Subcutaneous abdominal adipose tissue (tissue), 5 donors: Measurements from ENCODE around the gene CYP19A1.

Source experiments
- H3K27ac ChIP-seq: one replicate; pipeline ENCODE4 v1.7.0; 2013; ENCODE audit warnings: low read depth, mild to moderate bottlenecking, inconsistent platforms, low read length, moderate library complexity
- H3K27me3 ChIP-seq, 5 donors: one replicate each; pipeline ENCODE4 v1.7.0; 2013; ENCODE audit warnings: low read length in 5 of 5, inconsistent platforms in 1 of 5; ENCODE audit not compliant: control insufficient read depth in 5 of 5, insufficient read depth in 4 of 5
- H3K36me3 ChIP-seq, 5 donors: one replicate each; pipeline ENCODE4 v1.7.0; 2013; ENCODE audit warnings: low read length in 5 of 5; ENCODE audit not compliant: control insufficient read depth in 5 of 5, insufficient read depth in 5 of 5
- H3K4me1 ChIP-seq, 5 donors: one replicate each; pipeline ENCODE4 v1.7.0; 2013; ENCODE audit warnings: low read length in 5 of 5, mild to moderate bottlenecking in 3 of 5, moderate library complexity in 1 of 5; ENCODE audit not compliant: control insufficient read depth in 5 of 5, insufficient read depth in 5 of 5
- H3K4me3 ChIP-seq, 5 donors: one replicate each; pipeline ENCODE4 v1.7.0; 2013; ENCODE audit warnings: low read length in 5 of 5, low read depth in 1 of 5
- H3K9ac ChIP-seq, 5 donors: one replicate each; pipeline ENCODE4 v1.7.0; 2013; ENCODE audit warnings: low read length in 5 of 5, mild to moderate bottlenecking in 4 of 5, moderate library complexity in 3 of 5
- H3K9me3 ChIP-seq, 5 donors: one replicate each; pipeline ENCODE4 v1.7.0; 2013; ENCODE audit warnings: low read length in 5 of 5; ENCODE audit not compliant: control insufficient read depth in 5 of 5
- donor health status: healthy.
- donor health status: healthy.
- donor health status: healthy.
- donor health status: healthy.
- donor health status: healthy.

CYP19A1 gene

GRCh38 chr15:51318382-51319150 is 19.8 kb downstream of the CYP19A1 start:
- Histone ChIP-seq H3K9me3 (no peaks in the 10 kb centered on the region), H3K4me1 (peaks cover 4 to 23% (median 18%) of the 10 kb centered on the region in 5 donors), H3K27me3 (no peaks in the 10 kb centered on the region), H3K36me3 (no peaks in the 10 kb centered on the region), H3K4me3 (no peak overlapping the region), H3K27ac (no peak overlapping the region), H3K9ac (no peak overlapping the region)

- Histone ChIP-seq H3K27ac (no peak overlapping the region), H3K36me3 (no peaks in the 10 kb centered on the region), H3K4me3 (no peak overlapping the region), H3K4me1 (peaks cover 0 to 5% (median 0%) of the 10 kb centered on the region in 5 donors), H3K9me3 (no peaks in the 10 kb centered on the region), H3K27me3 (no peaks in the 10 kb centered on the region), H3K9ac (no peak overlapping the region)
Measured at GRCh38 chr15:51316636-51317035, 21.8 kb downstream of the CYP19A1 start.

DNA sequence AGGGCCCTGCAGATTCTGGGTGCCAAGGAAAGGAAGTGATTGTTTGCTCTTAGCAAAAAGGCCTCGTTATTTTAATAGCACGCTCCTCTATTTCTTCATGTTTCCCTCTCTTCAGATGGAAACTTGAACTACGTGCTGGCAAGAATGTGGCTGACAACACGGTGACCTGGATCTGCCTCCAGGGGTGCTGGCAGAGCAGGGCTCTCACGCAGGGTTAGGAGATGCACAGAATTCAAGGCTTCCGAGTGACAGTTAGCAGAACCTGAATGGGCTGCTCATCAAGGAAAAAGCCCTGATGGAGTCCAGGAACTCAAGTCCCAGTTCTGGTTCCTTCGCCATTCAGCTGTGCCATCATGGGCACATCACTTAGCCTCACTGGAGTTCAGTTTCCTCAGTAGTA is 22.7 kb downstream of the CYP19A1 start:
- no peak overlapping the region for H3K4me3 ChIP-seq

GRCh38 chr15:51314391-51315337 is 23.7 kb downstream of the CYP19A1 start:
- Histone ChIP-seq H3K27ac (no peak overlapping the region), H3K4me3 (no peak overlapping the region), H3K36me3 (no peaks in the 10 kb centered on the region), H3K27me3 (no peaks in the 10 kb centered on the region), H3K4me1 (peaks cover 0 to 12% (median 0%) of the 10 kb centered on the region in 5 donors), H3K9ac (no peak overlapping the region), H3K9me3 (no peaks in the 10 kb centered on the region)

More for the DNA sequence above, 22.7 kb downstream of the CYP19A1 start:
- Histone ChIP-seq H3K9ac (no peak overlapping the region), H3K4me1 (peaks cover 0 to 5% (median 0%) of the 10 kb centered on the region in 5 donors), H3K27ac (no peak overlapping the region), H3K27me3 (no peaks in the 10 kb centered on the region), H3K36me3 (no peaks in the 10 kb centered on the region), H3K9me3 (no peaks in the 10 kb centered on the region)

GRCh38 chr15:51313644-51314280 is 24.6 kb downstream of the CYP19A1 start:
- Histone ChIP-seq H3K4me1 (peaks cover 0 to 16% (median 5%) of the 10 kb centered on the region in 5 donors), H3K4me3 (no peak overlapping the region), H3K9ac (no peak overlapping the region), H3K27me3 (no peaks in the 10 kb centered on the region), H3K36me3 (no peaks in the 10 kb centered on the region), H3K27ac (no peak overlapping the region), H3K9me3 (no peaks in the 10 kb centered on the region)

DNA sequence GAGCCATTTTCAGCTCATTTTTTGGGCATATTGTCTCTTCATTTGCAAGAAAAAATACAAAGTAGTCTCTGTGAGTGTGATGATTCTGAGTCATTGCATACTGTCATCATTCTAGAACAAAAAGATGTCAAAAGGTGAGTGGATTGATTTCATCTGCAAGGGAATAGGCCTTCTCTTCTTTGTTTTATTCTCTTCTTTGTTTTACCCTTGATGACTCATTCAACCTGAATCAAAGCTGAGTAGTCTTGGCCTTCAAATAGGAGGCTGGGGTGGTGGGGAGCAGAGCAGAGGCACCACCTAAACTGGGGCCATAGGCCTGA is 25.4 kb downstream of the CYP19A1 start:
- Histone ChIP-seq H3K27ac (no peak overlapping the region), H3K9ac (no peak overlapping the region), H3K36me3 (no peaks in the 10 kb centered on the region), H3K9me3 (no peaks in the 10 kb centered on the region), H3K4me1 (peaks cover 0 to 15% (median 5%) of the 10 kb centered on the region in 5 donors), H3K27me3 (no peaks in the 10 kb centered on the region), H3K4me3 (no peak overlapping the region)

DNA sequence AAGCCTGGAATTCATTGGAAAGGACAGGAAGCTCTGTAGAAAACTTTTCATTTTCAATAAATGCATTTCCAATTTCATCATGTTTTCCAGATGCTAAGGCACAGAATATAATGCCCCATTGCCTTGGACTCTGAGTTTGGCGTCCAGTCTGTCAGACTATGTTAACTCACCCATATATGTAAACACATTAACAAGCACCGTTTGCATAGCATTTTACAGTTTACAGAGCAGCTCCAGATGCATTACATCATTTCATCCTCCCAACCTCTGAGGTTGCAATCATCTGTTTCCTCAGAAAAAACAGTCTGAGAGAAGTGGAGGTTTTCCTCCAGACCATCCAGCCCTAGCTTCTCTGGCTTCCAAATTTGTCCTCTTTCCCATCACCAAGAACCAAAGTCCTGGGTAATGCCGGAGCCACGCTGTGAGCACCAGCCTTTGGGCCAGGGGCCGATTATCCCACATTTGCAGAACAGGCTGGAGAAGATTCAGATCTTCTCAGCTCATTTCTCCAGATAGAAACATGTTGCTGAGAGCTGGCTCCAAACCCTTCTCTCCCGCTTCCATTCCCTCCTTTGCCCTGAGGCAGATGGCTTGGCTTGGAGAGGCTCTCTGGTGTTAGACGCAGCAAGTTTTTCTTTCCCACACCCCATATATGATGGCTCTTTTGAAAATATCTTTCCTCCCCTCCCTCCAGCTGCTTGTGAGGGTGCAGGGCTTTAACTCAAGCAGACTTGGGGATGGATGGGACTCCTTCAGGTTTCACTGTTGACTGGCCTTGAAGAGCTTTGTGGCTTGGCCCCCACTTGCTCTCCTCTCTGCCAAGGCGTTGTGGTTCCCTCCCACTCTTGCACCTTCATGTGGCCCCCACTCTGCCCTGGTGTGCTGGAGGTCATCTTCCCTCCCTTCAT is 26.0 kb downstream of the CYP19A1 start:
- no peaks in the 10 kb centered on the region for H3K36me3 ChIP-seq
- H3K9ac ChIP-seq = no peak overlapping the region
- H3K4me3 ChIP-seq = no peak overlapping the region
- no peaks in the 10 kb centered on the region for H3K9me3 ChIP-seq
- H3K27me3 ChIP-seq = no peaks in the 10 kb centered on the region
- H3K4me1 ChIP-seq = peaks cover 0 to 20% (median 5%) of the 10 kb centered on the region in 5 donors
- no peak overlapping the region for H3K27ac ChIP-seq

GRCh38 chr15:51311510-51311909 is 26.9 kb downstream of the CYP19A1 start:
- Histone ChIP-seq H3K27ac (no peak overlapping the region), H3K9me3 (no peaks in the 10 kb centered on the region), H3K27me3 (no peaks in the 10 kb centered on the region), H3K36me3 (no peaks in the 10 kb centered on the region), H3K9ac (no peak overlapping the region), H3K4me3 (no peak overlapping the region), H3K4me1 (peaks cover 0 to 23% (median 5%) of the 10 kb centered on the region in 5 donors)

DNA sequence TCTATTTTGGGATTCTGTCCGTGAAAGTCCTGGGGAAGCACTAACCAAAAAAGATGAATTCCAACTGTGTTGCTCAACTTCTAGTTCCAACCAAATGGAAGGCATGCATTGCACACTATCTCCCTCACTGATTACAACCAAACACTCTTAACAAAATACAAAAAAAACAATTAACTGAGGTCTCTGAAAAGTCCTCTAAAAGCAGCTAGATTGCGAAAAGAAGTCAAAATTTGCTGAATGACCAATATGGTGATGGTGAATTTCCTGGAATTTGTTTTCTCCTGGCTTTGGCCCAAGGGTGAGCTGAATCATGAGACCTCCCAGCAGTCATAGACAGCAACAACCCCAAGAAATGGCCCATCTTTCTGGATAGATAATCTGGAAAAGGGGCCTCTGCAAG is 28.3 kb downstream of the CYP19A1 start:
- peaks cover 0 to 23% (median 5%) of the 10 kb centered on the region in 5 donors for H3K4me1 ChIP-seq
- no peaks in the 10 kb centered on the region for H3K36me3 ChIP-seq
- no peaks in the 10 kb centered on the region for H3K27me3 ChIP-seq
- H3K9ac ChIP-seq = no peak overlapping the region
- no peak overlapping the region for H3K27ac ChIP-seq
- no peak overlapping the region for H3K4me3 ChIP-seq
- H3K9me3 ChIP-seq = no peaks in the 10 kb centered on the region
